ENCODE results near the gene SERINC2. TPM values are rescaled to one million over a fixed set of nuclear protein-coding genes. Genes with fewer than 3 reads are reported as not detected.
A peak's percentile ranks its signal among the peaks of the same experiment; 100 is the strongest.

SERINC2 gene
- total RNA-seq, result under 1 TPM in 1 of 2 experiments, not detected in 1; 0.10 TPM

DNA sequence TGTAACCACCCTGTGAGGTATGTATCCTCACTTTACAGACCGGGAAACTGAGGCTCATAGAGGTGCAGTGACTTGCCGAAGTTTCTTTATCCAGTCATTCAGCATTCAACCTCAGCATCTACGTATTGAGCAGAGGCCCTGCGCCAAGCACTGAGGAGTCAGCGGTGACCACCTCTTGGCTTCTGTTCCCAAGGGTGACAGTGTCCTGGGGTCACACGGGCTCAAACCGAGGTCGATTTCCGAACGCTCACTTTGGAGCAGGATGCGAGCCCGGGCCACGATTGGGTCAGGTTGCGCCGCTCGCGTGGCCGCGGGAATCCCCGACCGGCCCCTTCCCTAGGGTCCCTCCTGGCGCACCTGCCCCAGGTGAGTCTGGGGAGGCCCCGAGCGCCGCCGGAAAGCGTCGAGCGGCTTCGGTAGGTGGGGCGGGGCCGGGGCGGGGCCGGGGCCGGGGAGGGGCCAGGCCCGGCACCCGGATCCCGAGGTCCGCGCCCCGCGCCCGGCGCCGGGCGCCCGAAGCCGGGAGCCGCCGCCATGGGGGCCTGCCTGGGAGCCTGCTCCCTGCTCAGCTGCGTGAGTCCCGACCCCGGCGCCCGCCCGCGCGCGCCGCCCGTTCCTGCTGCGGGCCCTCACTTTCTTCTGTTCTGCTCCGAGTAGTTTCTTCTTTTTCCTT, at the start of gene SERINC2:
Gene SERINC2, plus strand, starts transcription at position 482 of the 673 bp plus-strand sequence. Its CDS starts 53 bp downstream, at position 535.
- H3K36me3 Mint-ChIP-seq (ENCODE audit: low read depth), result no peaks in the 10 kb centered on the region
- CTCF ChIA-PET, result no interaction called here
- no peak within 1 kb of the TSS for H3K27ac Mint-ChIP-seq
- peak; percentile 19 for DNase-seq
- peaks cover 51% of the 10 kb centered on the region for H3K27me3 Mint-ChIP-seq (ENCODE audit: low read depth)
- H3K9me3 Mint-ChIP-seq, result no peaks in the 10 kb centered on the region
- H3K4me1 Mint-ChIP-seq (ENCODE audit: low read depth), result peaks cover 6% of the 10 kb centered on the region
- H3K4me3 Mint-ChIP-seq, result peak within 1 kb of the TSS; percentile 73
- intact Hi-C loops (cut with micrococcal nuclease), result no loop called here

DNA sequence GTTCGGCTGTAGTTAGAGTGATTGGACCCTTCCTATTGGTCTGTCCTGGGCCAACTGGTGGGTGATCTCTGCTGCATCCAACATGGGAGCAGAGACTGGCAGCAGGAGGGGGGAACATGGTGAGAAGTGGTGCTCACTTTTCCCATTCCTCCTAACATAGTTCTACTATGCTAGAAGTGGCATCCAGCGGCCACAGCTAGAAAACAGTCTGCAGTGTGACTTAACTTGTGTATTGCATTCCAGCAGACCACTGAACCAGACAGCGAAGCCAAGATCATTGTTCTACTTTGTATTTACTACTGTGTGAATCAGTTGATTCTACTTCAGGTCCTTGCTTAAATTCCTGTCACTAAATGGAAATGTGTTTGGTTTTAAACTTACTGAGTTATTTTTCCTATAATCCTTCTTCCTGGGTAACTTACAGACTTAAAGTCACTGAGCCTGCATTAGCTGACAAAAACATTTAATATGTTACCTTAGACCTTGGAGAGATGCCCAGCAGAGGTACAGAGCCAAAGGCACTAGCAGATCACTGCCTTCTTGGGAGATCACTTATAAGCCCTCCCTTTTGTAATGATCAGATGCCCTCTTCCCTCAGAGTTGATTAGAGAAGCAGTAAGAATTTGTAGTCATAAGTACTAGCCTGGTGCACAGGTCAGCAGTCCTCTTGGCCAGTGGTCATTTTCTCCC, 48.3 kb upstream of the SERINC2 start:
- intact Hi-C loops (cut with micrococcal nuclease), result no loop called here
- H3K27me3 Mint-ChIP-seq (ENCODE audit: low read depth), result no peaks in the 10 kb centered on the region
- no peak overlapping the region for H3K4me3 Mint-ChIP-seq
- H3K36me3 Mint-ChIP-seq (ENCODE audit: low read depth), result peaks cover 6% of the 10 kb centered on the region
- DNase-seq, result no peak
- H3K9me3 Mint-ChIP-seq, result no peaks in the 10 kb centered on the region
- no peak overlapping the region for H3K27ac Mint-ChIP-seq
- H3K4me1 Mint-ChIP-seq (ENCODE audit: low read depth), result no peaks in the 10 kb centered on the region
- CTCF ChIA-PET, result no interaction called here

DNA sequence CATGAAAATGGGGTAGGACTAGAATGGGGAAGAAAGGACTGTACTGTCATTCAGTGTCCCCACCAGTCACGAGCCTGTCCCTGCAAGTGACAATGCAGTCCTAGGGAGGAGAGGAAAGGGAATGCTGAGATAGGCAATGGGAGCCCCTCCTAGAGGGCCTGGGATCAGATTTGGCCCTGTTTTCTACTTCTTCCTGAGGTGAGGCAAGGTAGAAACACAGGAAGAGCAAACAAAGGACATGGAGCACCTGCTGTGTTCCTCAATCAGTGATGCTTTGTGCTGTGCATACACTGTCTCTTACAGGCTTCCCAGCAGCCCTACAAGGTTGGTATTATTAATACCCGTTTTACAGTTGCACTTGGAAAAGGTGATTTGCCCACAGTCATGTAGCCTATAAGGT, 46.2 kb upstream of the SERINC2 start:
- intact Hi-C loops (cut with micrococcal nuclease), result no loop called here
- peaks cover 4% of the 10 kb centered on the region for H3K36me3 Mint-ChIP-seq (ENCODE audit: low read depth)

DNA sequence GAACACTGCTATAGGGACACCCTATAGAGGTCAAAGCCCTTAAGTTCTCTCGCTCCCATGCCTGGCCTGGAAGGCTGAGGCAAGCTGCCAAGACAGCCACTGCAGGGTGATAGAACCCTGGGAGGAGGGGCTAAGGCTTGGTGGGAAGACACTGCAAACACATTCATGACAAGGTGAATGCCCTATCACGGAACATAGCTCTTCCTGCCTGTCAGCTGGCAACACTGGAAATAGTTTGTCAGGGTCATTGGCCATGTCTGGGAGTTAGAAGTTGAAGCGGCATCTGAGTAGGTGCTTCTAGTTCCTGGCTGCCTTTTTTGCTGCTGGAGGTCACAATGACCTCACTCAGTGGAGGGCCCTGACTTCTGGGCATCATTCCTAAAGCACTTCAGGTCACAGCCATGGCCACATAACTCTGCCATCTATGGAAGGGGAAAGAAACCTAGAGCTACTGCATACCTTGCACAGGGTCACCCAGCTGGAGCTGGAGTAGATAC, 44.4 kb upstream of the SERINC2 start:
- Mint-ChIP-seq H3K9me3 (no peaks in the 10 kb centered on the region), H3K36me3 (ENCODE audit: low read depth) (peaks cover 4% of the 10 kb centered on the region), H3K27ac (no peak overlapping the region), H3K4me1 (ENCODE audit: low read depth) (peaks cover 5% of the 10 kb centered on the region), H3K27me3 (ENCODE audit: low read depth) (no peaks in the 10 kb centered on the region), H3K4me3 (no peak overlapping the region)
- CTCF ChIA-PET, result no interaction called here
- no peak for DNase-seq
- intact Hi-C loops (cut with micrococcal nuclease), result no loop called here

More for the DNA sequence above, 46.2 kb upstream of the SERINC2 start:
- H3K9me3 Mint-ChIP-seq, result no peaks in the 10 kb centered on the region
- no peak overlapping the region for H3K27ac Mint-ChIP-seq
- H3K27me3 Mint-ChIP-seq (ENCODE audit: low read depth), result no peaks in the 10 kb centered on the region
- no peaks in the 10 kb centered on the region for H3K4me1 Mint-ChIP-seq (ENCODE audit: low read depth)
- no peak overlapping the region for H3K4me3 Mint-ChIP-seq
- no peak for DNase-seq
- CTCF ChIA-PET, result interaction anchor here (0.6 kb wide), 1 partner anchor 33 kb away, joined by 7 read pairs; no protein-coding TSS in a partner anchor

DNA sequence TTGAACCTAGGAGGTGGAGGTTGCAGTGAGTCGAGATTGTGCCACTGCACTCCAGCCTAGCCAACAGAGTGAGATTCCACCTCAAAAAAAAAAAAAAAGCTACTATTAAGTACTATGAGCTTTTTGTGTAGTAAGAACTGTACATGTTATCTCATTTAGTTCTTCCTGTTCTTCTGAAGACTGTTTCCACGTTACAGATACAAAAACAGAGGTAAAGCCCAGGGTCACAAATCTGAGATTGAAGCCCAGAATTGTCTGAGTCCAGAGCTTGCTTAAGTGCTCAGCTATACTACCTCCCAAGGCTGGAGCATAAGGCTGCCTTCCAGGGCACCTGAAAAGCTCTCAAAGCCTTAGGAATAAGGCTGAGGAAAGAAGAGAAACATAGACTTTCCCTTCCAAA, 43.0 kb upstream of the SERINC2 start:
- Mint-ChIP-seq H3K4me3 (no peak overlapping the region), H3K27ac (no peak overlapping the region), H3K4me1 (ENCODE audit: low read depth) (peaks cover 7% of the 10 kb centered on the region), H3K9me3 (no peaks in the 10 kb centered on the region), H3K36me3 (ENCODE audit: low read depth) (peaks cover 1% of the 10 kb centered on the region), H3K27me3 (ENCODE audit: low read depth) (no peaks in the 10 kb centered on the region)
- intact Hi-C loops (cut with micrococcal nuclease), result no loop called here
- CTCF ChIA-PET, result interaction anchor here (0.8 to 1.4 kb wide), 2 partner anchors 24 to 52 kb away, joined by 3 to 4 read pairs; no protein-coding TSS in a partner anchor
- no peak for DNase-seq

DNA sequence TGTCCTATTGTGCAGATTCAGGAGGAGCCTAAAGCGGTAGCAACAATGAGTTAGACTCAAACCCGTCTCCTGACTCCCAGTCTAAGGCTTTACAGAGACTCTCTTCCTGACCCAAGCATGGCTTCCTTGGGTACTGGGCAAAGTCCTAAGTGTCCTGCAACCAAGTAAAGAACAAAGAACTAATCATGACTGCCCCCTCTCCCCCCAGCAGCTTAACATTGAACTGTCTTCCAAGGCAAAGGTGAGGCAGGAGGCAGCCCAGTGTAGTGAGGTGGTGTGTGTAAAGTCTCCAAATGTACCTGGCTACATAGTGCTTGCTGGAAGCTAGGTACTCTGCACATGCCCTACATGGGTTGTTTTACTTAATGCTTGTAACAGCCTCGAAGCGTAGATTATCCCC, 42.4 kb upstream of the SERINC2 start:
- CTCF ChIA-PET, result interaction anchor here (1.4 kb wide), 1 partner anchor 24 kb away, joined by 4 read pairs; no protein-coding TSS in a partner anchor
- no peak for DNase-seq
- intact Hi-C loops (cut with micrococcal nuclease), result no loop called here
- Mint-ChIP-seq H3K9me3 (no peaks in the 10 kb centered on the region), H3K4me3 (no peak overlapping the region), H3K27ac (no peak overlapping the region), H3K4me1 (ENCODE audit: low read depth) (peaks cover 7% of the 10 kb centered on the region), H3K27me3 (ENCODE audit: low read depth) (no peaks in the 10 kb centered on the region), H3K36me3 (ENCODE audit: low read depth) (peaks cover under 1% of the 10 kb centered on the region)

DNA sequence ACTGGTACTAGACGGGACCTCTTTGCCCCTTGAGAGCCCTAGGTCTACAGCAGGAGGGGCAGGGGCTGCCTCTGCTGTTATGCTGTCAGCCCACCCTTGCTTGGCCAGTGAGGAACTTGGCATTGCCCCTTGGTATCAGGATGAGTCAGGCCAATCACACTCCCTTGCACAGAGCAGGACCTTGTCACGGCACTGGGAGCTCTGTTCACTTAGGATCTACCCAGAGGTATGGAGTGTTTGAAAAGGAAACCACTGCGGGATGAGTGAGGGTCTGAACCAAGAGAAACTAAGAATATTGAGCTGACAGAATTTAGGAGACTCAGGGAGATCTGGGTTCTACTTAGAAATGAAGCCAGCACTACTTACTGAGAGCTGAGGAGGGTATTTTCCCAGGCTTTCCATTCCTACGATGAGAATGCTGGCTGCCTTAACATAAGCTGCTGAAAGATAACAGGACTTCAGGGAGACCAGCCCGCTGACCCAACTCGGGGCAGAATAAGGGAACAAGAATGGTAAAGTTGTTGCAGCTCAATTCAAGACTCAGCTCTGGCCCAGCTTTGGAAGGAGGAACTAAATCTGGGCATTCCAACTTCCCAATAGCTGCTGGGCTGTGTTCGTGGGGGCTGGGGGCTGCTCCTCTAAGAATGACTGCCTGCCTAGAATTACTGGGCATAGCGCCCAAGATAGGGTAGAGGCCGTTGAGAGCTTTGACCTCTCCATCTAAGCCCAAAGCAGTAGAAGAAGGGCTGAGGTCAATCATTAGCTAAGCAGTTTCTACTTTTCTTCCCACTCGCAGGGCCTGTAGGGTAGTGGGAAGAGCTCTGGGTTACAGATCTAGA, 41.7 kb upstream of the SERINC2 start:
- Mint-ChIP-seq H3K36me3 (ENCODE audit: low read depth) (no peaks in the 10 kb centered on the region), H3K9me3 (no peaks in the 10 kb centered on the region), H3K4me3 (no peak overlapping the region), H3K27me3 (ENCODE audit: low read depth) (no peaks in the 10 kb centered on the region), H3K27ac (no peak overlapping the region), H3K4me1 (ENCODE audit: low read depth) (peaks cover 7% of the 10 kb centered on the region)
- CTCF ChIA-PET, result no interaction called here
- DNase-seq, result no peak
- intact Hi-C loops (cut with micrococcal nuclease), result no loop called here

DNA sequence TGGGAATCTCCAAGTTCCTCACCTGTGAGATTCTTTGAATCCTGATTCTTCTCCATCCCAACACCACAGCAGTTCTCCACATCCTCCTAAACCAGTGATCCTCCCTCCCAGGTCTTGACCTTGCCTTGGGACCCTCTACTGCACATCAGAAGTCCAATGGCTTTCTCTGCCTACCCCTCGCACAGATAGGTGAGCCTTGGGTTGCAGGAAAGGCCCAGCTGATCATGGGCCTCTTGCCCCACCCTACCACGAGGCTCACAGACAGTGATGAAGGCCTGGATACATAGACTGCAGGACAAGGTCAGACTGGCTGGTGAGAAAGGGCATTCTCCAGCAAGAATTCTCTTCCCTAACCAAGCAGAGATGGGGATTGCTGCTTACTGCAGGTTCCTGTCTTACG, 41.0 kb upstream of the SERINC2 start:
- H3K4me1 Mint-ChIP-seq (ENCODE audit: low read depth), result peaks cover 7% of the 10 kb centered on the region
- no peaks in the 10 kb centered on the region for H3K27me3 Mint-ChIP-seq (ENCODE audit: low read depth)
- CTCF ChIA-PET, result no interaction called here
- intact Hi-C loops (cut with micrococcal nuclease), result no loop called here
- no peak overlapping the region for H3K27ac Mint-ChIP-seq
- no peak overlapping the region for H3K4me3 Mint-ChIP-seq
- no peaks in the 10 kb centered on the region for H3K36me3 Mint-ChIP-seq (ENCODE audit: low read depth)
- H3K9me3 Mint-ChIP-seq, result no peaks in the 10 kb centered on the region
- DNase-seq, result no peak

DNA sequence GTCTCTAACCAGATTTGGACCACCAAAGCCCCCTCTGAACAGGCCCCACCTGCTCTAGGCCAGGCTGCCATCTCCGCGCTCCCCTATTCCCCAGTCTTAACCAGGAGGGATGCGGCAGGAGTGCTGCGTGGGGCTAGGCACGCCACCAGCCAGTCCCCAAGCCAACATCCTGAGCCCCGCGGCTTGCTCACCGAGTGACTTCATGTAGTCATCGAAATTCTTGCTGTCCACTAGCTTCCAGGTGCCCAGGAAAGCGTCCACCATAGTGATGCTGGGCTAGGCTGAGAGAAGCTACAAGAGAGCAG, 40.3 kb upstream of the SERINC2 start:
- DNase-seq, result no peak
- no peaks in the 10 kb centered on the region for H3K27me3 Mint-ChIP-seq (ENCODE audit: low read depth)
- CTCF ChIA-PET, result interaction anchor here (0.6 to 1.5 kb wide), 3 partner anchors 22 to 176 kb away, joined by 4 to 16 read pairs (median 5); no protein-coding TSS in a partner anchor
- H3K36me3 Mint-ChIP-seq (ENCODE audit: low read depth), result no peaks in the 10 kb centered on the region
- peaks cover 7% of the 10 kb centered on the region for H3K4me1 Mint-ChIP-seq (ENCODE audit: low read depth)
- no peak overlapping the region for H3K4me3 Mint-ChIP-seq
- intact Hi-C loops (cut with micrococcal nuclease), result no loop called here
- H3K27ac Mint-ChIP-seq, result no peak overlapping the region
- H3K9me3 Mint-ChIP-seq, result no peaks in the 10 kb centered on the region

DNA sequence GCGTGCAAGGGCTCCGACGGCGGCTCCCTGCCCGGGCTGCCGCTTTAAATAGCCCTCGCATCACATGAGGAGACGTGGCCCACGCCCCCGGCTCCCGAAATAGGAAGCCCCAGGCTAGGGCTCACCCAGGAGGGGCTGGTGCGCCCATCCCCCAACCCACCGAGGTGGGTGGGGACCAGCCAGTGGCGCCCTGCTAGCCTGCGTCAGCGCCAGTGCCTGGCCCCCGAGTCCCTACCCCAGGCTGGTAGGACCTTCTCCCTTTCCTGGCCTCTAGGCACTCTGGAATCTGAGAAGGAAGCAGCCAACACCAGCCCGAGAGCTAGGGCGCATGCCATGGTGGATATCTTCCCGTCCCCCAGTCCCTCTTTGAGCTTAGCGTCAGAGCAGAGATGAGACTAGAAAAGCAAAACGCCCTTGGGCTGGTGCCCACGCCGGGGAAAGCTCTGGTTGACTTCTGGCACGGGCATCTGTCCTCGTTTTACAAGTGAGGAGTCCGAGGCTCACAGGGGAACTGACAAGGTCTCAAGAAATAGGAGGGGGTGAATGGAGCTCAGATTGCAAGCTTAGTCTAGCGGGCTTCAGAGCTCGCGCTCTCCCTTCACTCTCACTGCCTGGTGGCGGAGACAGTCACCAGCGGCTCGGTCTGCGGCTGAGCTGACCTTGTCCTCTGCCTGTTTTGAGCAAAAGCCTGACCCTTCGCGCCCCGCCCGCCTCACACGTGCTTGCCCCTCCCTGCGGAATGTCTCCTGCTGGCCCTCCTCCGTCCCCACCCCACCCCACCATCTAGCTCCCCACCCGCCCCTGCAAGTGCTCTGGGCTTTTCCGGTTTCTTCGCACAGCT, 39.7 kb upstream of the SERINC2 start, which contains the start of gene FABP3:
Gene FABP3, minus strand, starts transcription at position 21 of the 841 bp plus-strand sequence. CDS start 62 bp downstream, outside the sequence.
- H3K27ac Mint-ChIP-seq, result no peak within 1 kb of the TSS
- H3K4me1 Mint-ChIP-seq (ENCODE audit: low read depth), result peaks cover 7% of the 10 kb centered on the region
- intact Hi-C loops (cut with micrococcal nuclease), result no loop called here
- peak within 1 kb of the TSS; percentile 56 for H3K4me3 Mint-ChIP-seq
- H3K27me3 Mint-ChIP-seq (ENCODE audit: low read depth), result no peaks in the 10 kb centered on the region
- CTCF ChIA-PET, result interaction anchor here (0.6 to 1.5 kb wide), 4 partner anchors 21 to 176 kb away, joined by 4 to 16 read pairs (median 4); no protein-coding TSS in a partner anchor
- H3K9me3 Mint-ChIP-seq, result no peaks in the 10 kb centered on the region
- peak; percentile 27 for DNase-seq
- no peaks in the 10 kb centered on the region for H3K36me3 Mint-ChIP-seq (ENCODE audit: low read depth)

DNA sequence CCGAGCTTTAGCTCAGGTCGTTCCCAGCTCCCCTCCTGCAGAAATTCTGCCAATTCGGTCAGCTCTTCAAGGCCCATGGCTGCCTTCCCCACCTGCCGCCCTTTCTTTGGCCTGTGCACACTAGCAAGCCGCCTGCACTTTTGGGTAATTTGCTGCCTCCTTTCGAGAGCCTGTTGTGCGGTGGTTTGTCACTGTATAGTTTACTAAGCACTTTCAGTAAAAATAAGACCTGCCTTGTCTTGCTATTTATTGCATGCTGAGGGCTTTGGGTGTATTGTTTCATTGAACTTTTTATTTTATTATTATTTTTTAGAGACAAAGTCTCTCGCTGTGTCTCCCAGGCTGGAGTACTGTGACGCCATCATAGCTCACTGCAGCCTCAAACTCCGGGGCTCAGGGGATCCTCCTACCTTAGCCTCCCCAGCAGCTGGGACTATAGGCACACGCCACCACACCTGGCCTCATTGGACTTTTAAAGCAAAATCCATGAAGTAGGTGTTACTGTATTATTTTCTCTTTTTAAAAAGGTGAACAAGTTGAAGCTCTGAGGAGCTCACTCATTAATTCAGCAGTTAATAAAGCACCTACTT, 39.0 kb upstream of the SERINC2 start:
- H3K27ac Mint-ChIP-seq, result no peak overlapping the region
- DNase-seq, result peak; percentile 23

More for the DNA sequence above, 39.0 kb upstream of the SERINC2 start:
- H3K4me1 Mint-ChIP-seq (ENCODE audit: low read depth), result peaks cover 7% of the 10 kb centered on the region
- no peaks in the 10 kb centered on the region for H3K9me3 Mint-ChIP-seq
- H3K27me3 Mint-ChIP-seq (ENCODE audit: low read depth), result no peaks in the 10 kb centered on the region
- CTCF ChIA-PET, result interaction anchor here (0.8 to 1.5 kb wide), 3 partner anchors 20 to 175 kb away, joined by 4 to 16 read pairs (median 5); no protein-coding TSS in a partner anchor
- intact Hi-C loops (cut with micrococcal nuclease), result no loop called here
- H3K36me3 Mint-ChIP-seq (ENCODE audit: low read depth), result no peaks in the 10 kb centered on the region
- peak overlapping the region; percentile 56 for H3K4me3 Mint-ChIP-seq

Measured in activated naive CD4-positive, alpha-beta T cell treated with anti-CD3 and anti-CD28 coated beads for 36 hours (primary cell).